Astrocyte (in vitro differentiated cells and primary cell): ENCODE data around the gene TMBIM4. TPM values are rescaled to one million over a fixed set of nuclear protein-coding genes. Genes with fewer than 3 reads are reported as not detected.

Source experiments
- DNase-seq: peaks from one replicate; pipeline ENCODE4 v3.0.0-alpha.2; 2010; ENCODE audit warnings: low read depth
- FAIRE-seq: peaks from 2 replicates; lab custom pipeline; 2011; peaks lifted over from hg19 to GRCh38; lab: Jason Lieb, UNC
- H2AFZ ChIP-seq: 2 replicates; pipeline ENCODE4 v1.6.0; 2012; ENCODE audit warnings: low read depth, low read length, inconsistent platforms
- H3K27ac ChIP-seq: 2 replicates; pipeline ENCODE4 v1.5.1; 2011; ENCODE audit warnings: low read depth, low read length, inconsistent platforms
- H3K27me3 ChIP-seq: 2 replicates; pipeline ENCODE4 v1.6.0; 2011; ENCODE audit warnings: low read length, inconsistent platforms; ENCODE audit not compliant: insufficient read depth
- H3K36me3 ChIP-seq: 2 replicates; pipeline ENCODE4 v1.5.1; 2011; ENCODE audit warnings: low read length, inconsistent platforms; ENCODE audit not compliant: insufficient read depth
- H3K4me1 ChIP-seq: 2 replicates; pipeline ENCODE4 v1.5.1; 2011; ENCODE audit warnings: low read length, inconsistent platforms; ENCODE audit not compliant: insufficient read depth
- H3K4me2 ChIP-seq: 2 replicates; pipeline ENCODE4 v1.6.0; 2012; ENCODE audit warnings: low read length, inconsistent platforms
- H3K4me3 ChIP-seq: 2 replicates; pipeline ENCODE4 v1.5.1; 2011; ENCODE audit warnings: low read depth, mild to moderate bottlenecking, low read length, inconsistent platforms; ENCODE audit not compliant: insufficient read depth
- H3K79me2 ChIP-seq: 2 replicates; pipeline ENCODE4 v1.6.0; 2012; ENCODE audit warnings: mild to moderate bottlenecking, low read length, inconsistent platforms; ENCODE audit not compliant: insufficient read depth
- H3K9ac ChIP-seq: 2 replicates; pipeline ENCODE4 v1.6.0; 2012; ENCODE audit warnings: mild to moderate bottlenecking, low read length, inconsistent platforms
- H3K9me3 ChIP-seq: 2 replicates; pipeline ENCODE4 v1.5.1; 2012; ENCODE audit warnings: low read depth, mild to moderate bottlenecking, low read length, inconsistent platforms; ENCODE audit not compliant: insufficient read depth
- H4K20me1 ChIP-seq: 2 replicates; pipeline ENCODE4 v1.6.0; 2012; ENCODE audit warnings: low read length, inconsistent platforms; ENCODE audit not compliant: insufficient read depth
- H3K27ac Mint-ChIP-seq: one replicate; pipeline ENCODE4 v1.8.0; 2021; ENCODE audit warnings: mild to moderate bottlenecking, mixed read lengths; ENCODE audit not compliant: unreplicated experiment
- H3K27me3 Mint-ChIP-seq: one replicate; pipeline ENCODE4 v1.8.0; 2021; ENCODE audit warnings: low read depth, mixed read lengths; ENCODE audit not compliant: unreplicated experiment
- H3K36me3 Mint-ChIP-seq: one replicate; pipeline ENCODE4 v1.8.0; 2021; ENCODE audit warnings: low read depth, mixed read lengths; ENCODE audit not compliant: unreplicated experiment
- H3K4me1 Mint-ChIP-seq: one replicate; pipeline ENCODE4 v1.8.0; 2021; ENCODE audit warnings: low read depth, mixed read lengths; ENCODE audit not compliant: unreplicated experiment
- H3K4me3 Mint-ChIP-seq: one replicate; pipeline ENCODE4 v1.8.0; 2021; ENCODE audit warnings: mild to moderate bottlenecking, moderate library complexity, mixed read lengths; ENCODE audit not compliant: unreplicated experiment
- H3K9me3 Mint-ChIP-seq: one replicate; pipeline ENCODE4 v1.8.0; 2021; ENCODE audit warnings: mild to moderate bottlenecking, mixed read lengths; ENCODE audit not compliant: unreplicated experiment
- EZH2 ChIP-seq: IDR thresholded peaks from 2 replicates; pipeline ENCODE4 v1.6.1; 2012; ENCODE audit warnings: mild to moderate bottlenecking, low read length, inconsistent platforms; ENCODE audit not compliant: insufficient read depth
- total RNA-seq: library from RNA; stranded (reverse); gene quantifications from 2 replicates; pipeline ENCODE4 v1.2.1, GENCODE V29; 2021
- TF ChIP-seq, protein P1 (sequence below): IDR thresholded peaks from 2 replicates; pipeline ENCODE4 v1.5.1; 2011; ENCODE audit warnings: low read depth, mild to moderate bottlenecking, inconsistent platforms, low read length, moderate library complexity; ENCODE audit not compliant: insufficient read depth

Gene TMBIM4
- total RNA-seq, 1 donor from 2014 or later, result 41.5 TPM

DNA sequence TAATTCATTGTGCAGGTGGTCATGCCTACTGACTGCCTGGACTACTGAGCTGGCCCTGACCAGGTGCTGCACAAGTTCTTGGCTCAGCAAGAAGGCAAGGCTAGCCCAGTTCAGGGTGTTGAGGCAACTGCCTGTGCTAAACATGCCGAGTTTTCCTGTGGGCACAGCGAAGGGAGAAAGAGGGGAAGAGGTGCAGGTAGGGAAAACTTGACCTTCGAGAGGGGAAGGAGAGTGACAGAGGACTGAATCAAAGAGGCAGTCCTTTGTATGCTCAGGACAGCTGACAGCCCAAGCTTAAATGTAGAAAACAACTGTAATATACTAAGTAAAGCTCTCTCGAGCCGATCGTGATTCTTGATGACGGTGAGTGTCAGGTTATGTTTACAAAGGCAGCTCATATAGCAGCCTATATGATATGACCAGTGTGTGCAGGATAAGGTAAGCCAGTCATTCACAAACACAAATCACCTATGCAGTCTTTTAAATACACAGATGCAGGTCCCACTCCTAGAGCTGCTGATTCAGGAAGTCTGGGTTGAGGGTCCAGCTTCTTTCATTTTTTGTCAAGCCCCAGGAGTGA is 21.8 kb upstream of the TMBIM4 start:
- no peak overlapping the region for H3K27ac Mint-ChIP-seq

DNA sequence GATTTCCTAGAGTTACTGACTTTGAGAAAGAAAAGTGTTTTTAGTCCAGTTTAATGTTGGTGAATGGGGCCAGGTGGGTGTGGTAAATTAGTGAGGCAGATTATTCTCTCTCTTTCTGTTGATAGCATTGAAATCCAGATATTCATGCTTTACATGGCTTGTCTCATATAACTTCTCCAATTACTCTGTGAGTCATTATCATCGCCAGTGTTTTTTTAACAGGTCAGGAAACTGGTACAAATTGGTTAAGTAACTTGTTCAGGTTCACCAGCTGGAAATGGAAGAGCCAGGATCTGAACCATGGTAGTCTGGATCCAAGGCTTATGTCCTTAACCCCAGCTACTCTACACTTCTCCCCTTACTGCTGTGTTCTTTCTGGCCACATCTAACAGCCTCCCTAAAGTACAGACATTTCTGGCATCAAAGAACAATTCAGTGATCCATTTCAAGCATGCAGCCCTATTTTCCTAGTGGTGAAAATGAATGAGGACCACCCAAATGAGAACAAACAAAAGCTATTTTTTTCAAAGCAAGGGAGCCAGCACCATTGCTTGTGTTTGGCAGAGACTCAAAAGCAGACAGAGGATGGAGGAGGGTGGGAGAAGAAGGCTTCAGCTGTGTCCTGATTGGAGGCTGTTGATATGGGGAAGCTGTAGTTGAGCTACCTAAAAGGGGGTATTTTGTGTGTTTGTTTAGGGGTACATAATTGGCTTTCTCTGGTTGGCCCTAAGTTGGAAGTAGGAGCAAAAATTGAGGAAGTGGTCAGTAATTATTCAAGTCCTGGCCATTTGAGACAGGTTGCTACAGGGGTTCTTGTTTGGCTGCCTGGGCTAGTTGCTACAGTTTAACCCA is 20.9 kb upstream of the TMBIM4 start:
- Mint-ChIP-seq H3K4me1 (no peaks in the 10 kb centered on the region), H3K27me3 (peaks cover 60% of the 10 kb centered on the region)

More for the DNA sequence above, 21.8 kb upstream of the TMBIM4 start:
- Histone ChIP-seq H3K36me3 (no peaks in the 10 kb centered on the region), H3K9me3 (no peaks in the 10 kb centered on the region), H3K4me3 (no peak overlapping the region), H3K27ac (no peak overlapping the region), H3K27me3 (no peaks in the 10 kb centered on the region), H3K9ac (no peak overlapping the region), H3K4me2 (no peak overlapping the region), H2AFZ (no peak overlapping the region), H3K79me2 (no peaks in the 10 kb centered on the region), H4K20me1 (no peaks in the 10 kb centered on the region), H3K4me1 (peaks cover 3% of the 10 kb centered on the region)
- DNase-seq, result no peak
- H3K9me3 Mint-ChIP-seq, result peaks cover 6% of the 10 kb centered on the region
- H3K4me1 Mint-ChIP-seq, result no peaks in the 10 kb centered on the region
- TF ChIP-seq, protein P1, sequence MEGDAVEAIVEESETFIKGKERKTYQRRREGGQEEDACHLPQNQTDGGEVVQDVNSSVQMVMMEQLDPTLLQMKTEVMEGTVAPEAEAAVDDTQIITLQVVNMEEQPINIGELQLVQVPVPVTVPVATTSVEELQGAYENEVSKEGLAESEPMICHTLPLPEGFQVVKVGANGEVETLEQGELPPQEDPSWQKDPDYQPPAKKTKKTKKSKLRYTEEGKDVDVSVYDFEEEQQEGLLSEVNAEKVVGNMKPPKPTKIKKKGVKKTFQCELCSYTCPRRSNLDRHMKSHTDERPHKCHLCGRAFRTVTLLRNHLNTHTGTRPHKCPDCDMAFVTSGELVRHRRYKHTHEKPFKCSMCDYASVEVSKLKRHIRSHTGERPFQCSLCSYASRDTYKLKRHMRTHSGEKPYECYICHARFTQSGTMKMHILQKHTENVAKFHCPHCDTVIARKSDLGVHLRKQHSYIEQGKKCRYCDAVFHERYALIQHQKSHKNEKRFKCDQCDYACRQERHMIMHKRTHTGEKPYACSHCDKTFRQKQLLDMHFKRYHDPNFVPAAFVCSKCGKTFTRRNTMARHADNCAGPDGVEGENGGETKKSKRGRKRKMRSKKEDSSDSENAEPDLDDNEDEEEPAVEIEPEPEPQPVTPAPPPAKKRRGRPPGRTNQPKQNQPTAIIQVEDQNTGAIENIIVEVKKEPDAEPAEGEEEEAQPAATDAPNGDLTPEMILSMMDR, result no peak
- no peak for TF ChIP-seq EZH2
- no peak for FAIRE-seq
- H3K4me3 Mint-ChIP-seq, result no peak overlapping the region
- H3K36me3 Mint-ChIP-seq, result no peaks in the 10 kb centered on the region
- peaks cover 53% of the 10 kb centered on the region for H3K27me3 Mint-ChIP-seq

More for the DNA sequence above, 20.9 kb upstream of the TMBIM4 start:
- no peaks in the 10 kb centered on the region for H3K36me3 Mint-ChIP-seq
- Histone ChIP-seq H2AFZ (no peak overlapping the region), H3K36me3 (no peaks in the 10 kb centered on the region), H3K9me3 (no peaks in the 10 kb centered on the region), H3K4me2 (no peak overlapping the region), H3K9ac (no peak overlapping the region), H3K79me2 (no peaks in the 10 kb centered on the region), H3K27me3 (no peaks in the 10 kb centered on the region), H3K4me3 (no peak overlapping the region), H3K27ac (no peak overlapping the region), H3K4me1 (peaks cover 3% of the 10 kb centered on the region), H4K20me1 (no peaks in the 10 kb centered on the region)
- H3K4me3 Mint-ChIP-seq, result no peak overlapping the region
- TF ChIP-seq, protein P1, result no peak
- TF ChIP-seq EZH2, result no peak
- no peak overlapping the region for H3K27ac Mint-ChIP-seq
- no peak for FAIRE-seq
- DNase-seq, result no peak
- H3K9me3 Mint-ChIP-seq, result peaks cover 6% of the 10 kb centered on the region
